Gastrocnemius medialis (tissue), 4 donors: ENCODE data around the gene DIP2C.

Experiments
- CTCF ChIP-seq, 5 experiments: fragments of 450-650 bp in 3 of 5; fragments of 200-600 bp in 2 of 5; sonication (generic) in 2 of 5; IDR thresholded peaks in 4 of 5; conservative IDR thresholded peaks in 1 of 5; 1 replicate in 4 of 5; 2 replicates in 1 of 5; pipeline ENCODE4 v1.5.1; 2016 to 2019; ENCODE audit warnings: antibody characterized with exemption in 5 of 5, mild to moderate bottlenecking in 3 of 5, moderate library complexity in 3 of 5
- POLR2A ChIP-seq, 2 donors: fragments of 450-650 bp; IDR thresholded peaks; one replicate each; pipeline ENCODE4 v1.6.1; 2017; ENCODE audit warnings: antibody characterized with exemption in 2 of 2, mild to moderate bottlenecking in 2 of 2, moderate library complexity in 2 of 2

GRCh38 chr10:528173-529165 is 161.0 kb downstream of the DIP2C start:
- TF ChIP-seq CTCF (IDR thresholded peaks at IDR 0.05 in 4 of 5, conservative IDR thresholded peaks at IDR 0.05 in 1 of 5), result no peak
- no peak for TF ChIP-seq POLR2A (IDR thresholded peaks at IDR 0.05)
